H1 (cell line): ENCODE results near the gene PEX16. TPM values are rescaled to one million over a fixed set of nuclear protein-coding genes. Genes with fewer than 3 reads are reported as not detected.

ENCODE experiments used
- CHD1 ChIP-seq: IDR thresholded peaks from 2 replicates; pipeline ENCODE4 v1.6.1; 2012; ENCODE audit warnings: low read depth, low read length, improper control_type of control experiment
- CHD7 ChIP-seq: fragments of 300-600 bp; sonication (generic); IDR thresholded peaks from 2 replicates; pipeline ENCODE4 v1.7.1; 2012; ENCODE audit warnings: low read length, moderate library complexity, mild to moderate bottlenecking, inconsistent platforms; ENCODE audit not compliant: insufficient replicate concordance
- HDAC2 ChIP-seq, 2 experiments: fragments of 300-600 bp in 1 of 2; sonication (generic) in 1 of 2; IDR thresholded peaks; 2 replicates each; pipeline ENCODE4 v1.6.1; 2011 to 2012; ENCODE audit warnings: low read depth in 2 of 2, low read length in 2 of 2, mild to moderate bottlenecking in 2 of 2, moderate library complexity in 2 of 2, borderline replicate concordance in 1 of 2, inconsistent platforms in 1 of 2
- POLR2A ChIP-seq, 2 experiments: IDR thresholded peaks; 1 replicate in 1 of 2; 2 replicates in 1 of 2; pipeline ENCODE4 v1.6.1; 2011; ENCODE audit warnings: low read depth in 2 of 2, low read length in 2 of 2, mild to moderate bottlenecking in 2 of 2; ENCODE audit errors: control extremely low read depth in 1 of 2
- RFX5 ChIP-seq: IDR thresholded peaks from 2 replicates; pipeline ENCODE4 v1.6.1; 2011; ENCODE audit warnings: low read depth, low read length, improper control_type of control experiment, borderline replicate concordance
- SIRT6 ChIP-seq: IDR thresholded peaks from one replicate; pipeline ENCODE4 v1.7.1; 2012; ENCODE audit warnings: low read length, inconsistent platforms
- SP1 ChIP-seq: IDR thresholded peaks from 2 replicates; pipeline ENCODE4 v1.6.1; 2011; ENCODE audit warnings: low read depth, low read length
- USF2 ChIP-seq: IDR thresholded peaks from 2 replicates; pipeline ENCODE4 v1.6.1; 2011; ENCODE audit warnings: low read length, improper control_type of control experiment
- polyA plus RNA-seq, 7 experiments: library from polyadenylated mRNA; depleted of rRNA in 3 of 7; stranded (reverse) in 5 of 7; unstranded in 2 of 7; fragments of >200 nt in 5 of 7; fragments of 200-250 nt in 2 of 7; gene quantifications; 1 replicate in 5 of 7; 2 replicates in 1 of 7; 4 replicates in 1 of 7; pipeline versions ENCODE4 v1.2.1 to v1.2.3, GENCODE V29; 2011 to 2013; ENCODE audit warnings: missing spikeins in 2 of 7, mixed read lengths in 2 of 7
- total RNA-seq: library from RNA; stranded (reverse); fragmentation: NEBNext Ultra II Directional; extraction: Animal tissue kit (Norgen Biotek cat#: 25700); gene quantifications from 2 replicates; pipeline ENCODE4 v1.2.1, GENCODE V29; 2021
- TF ChIP-seq, protein P1 (sequence below): IDR thresholded peaks from 2 replicates; pipeline ENCODE4 v1.6.1; 2011; ENCODE audit warnings: low read depth, mild to moderate bottlenecking, low read length; ENCODE audit not compliant: insufficient read depth

The PEX16 gene
- total and polyA plus RNA-seq, 2 of the 8 experiments (the other 6 are each of a cell fraction or from before 2014, with no cell fraction given): 29.2 to 36.0 TPM

- no peak for TF ChIP-seq CHD7
- no peak for TF ChIP-seq POLR2A (IDR thresholded peaks at IDR 0.05; ENCODE audit: control extremely low read depth in 1 of 2, low read depth in 2 of 2, low read length in 2 of 2)
- peak; percentile 70 for TF ChIP-seq SP1
- peak; percentile 88 for TF ChIP-seq CHD1
- no peak for TF ChIP-seq USF2
- TF ChIP-seq SIRT6: no peak
- TF ChIP-seq, protein P1, sequence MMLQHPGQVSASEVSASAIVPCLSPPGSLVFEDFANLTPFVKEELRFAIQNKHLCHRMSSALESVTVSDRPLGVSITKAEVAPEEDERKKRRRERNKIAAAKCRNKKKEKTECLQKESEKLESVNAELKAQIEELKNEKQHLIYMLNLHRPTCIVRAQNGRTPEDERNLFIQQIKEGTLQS: peak; percentile 73
- no peak for TF ChIP-seq RFX5
- TF ChIP-seq HDAC2 (IDR thresholded peaks at IDR 0.05; ENCODE audit: borderline replicate concordance in 1 of 2, low read depth in 2 of 2, low read length in 2 of 2): peak; percentile 77 to 90; a peak in 2 of 4 replicates
These were observed 18.1 kb downstream of the PEX16 start (continued) for GRCh38 chr11:45899448-45900174.
